Activated naive CD4-positive, alpha-beta T cell treated with anti-CD3 and anti-CD28 coated beads, Interleukin-2, amount 50 U/mL, for 24 hours (primary cell): ENCODE data around the gene SCUBE1.
A peak's percentile ranks its signal among the peaks of the same experiment; 100 is the strongest.

Experiments
- H3K27ac Mint-ChIP-seq: one replicate; pipeline ENCODE4 v1.8.0; 2021; ENCODE audit warnings: mild to moderate bottlenecking, mixed read lengths
- H3K27me3 Mint-ChIP-seq: one replicate; pipeline ENCODE4 v1.8.0; 2021; ENCODE audit warnings: mixed read lengths
- H3K36me3 Mint-ChIP-seq: one replicate; pipeline ENCODE4 v1.8.0; 2021; ENCODE audit warnings: mixed read lengths
- H3K4me1 Mint-ChIP-seq: one replicate; pipeline ENCODE4 v1.8.0; 2021; ENCODE audit warnings: mixed read lengths
- H3K4me3 Mint-ChIP-seq: one replicate; pipeline ENCODE4 v1.8.0; 2021; ENCODE audit warnings: mild to moderate bottlenecking, mixed read lengths
- H3K9me3 Mint-ChIP-seq: one replicate; pipeline ENCODE4 v1.8.0; 2021; ENCODE audit warnings: mixed read lengths

The SCUBE1 gene

GRCh38 chr22:43272301-43272700 is 70.9 kb downstream of the SCUBE1 start:
- Mint-ChIP-seq H3K27me3 (no peaks in the 10 kb centered on the region), H3K9me3 (no peaks in the 10 kb centered on the region), H3K4me3 (no peak overlapping the region), H3K36me3 (no peaks in the 10 kb centered on the region), H3K27ac (no peak overlapping the region), H3K4me1 (no peaks in the 10 kb centered on the region)

- Mint-ChIP-seq H3K4me3 (no peak overlapping the region), H3K9me3 (no peaks in the 10 kb centered on the region), H3K27ac (no peak overlapping the region), H3K36me3 (no peaks in the 10 kb centered on the region), H3K4me1 (no peaks in the 10 kb centered on the region), H3K27me3 (no peaks in the 10 kb centered on the region)
These were observed 72.2 kb downstream of the SCUBE1 start for GRCh38 chr22:43270949-43271348.

DNA sequence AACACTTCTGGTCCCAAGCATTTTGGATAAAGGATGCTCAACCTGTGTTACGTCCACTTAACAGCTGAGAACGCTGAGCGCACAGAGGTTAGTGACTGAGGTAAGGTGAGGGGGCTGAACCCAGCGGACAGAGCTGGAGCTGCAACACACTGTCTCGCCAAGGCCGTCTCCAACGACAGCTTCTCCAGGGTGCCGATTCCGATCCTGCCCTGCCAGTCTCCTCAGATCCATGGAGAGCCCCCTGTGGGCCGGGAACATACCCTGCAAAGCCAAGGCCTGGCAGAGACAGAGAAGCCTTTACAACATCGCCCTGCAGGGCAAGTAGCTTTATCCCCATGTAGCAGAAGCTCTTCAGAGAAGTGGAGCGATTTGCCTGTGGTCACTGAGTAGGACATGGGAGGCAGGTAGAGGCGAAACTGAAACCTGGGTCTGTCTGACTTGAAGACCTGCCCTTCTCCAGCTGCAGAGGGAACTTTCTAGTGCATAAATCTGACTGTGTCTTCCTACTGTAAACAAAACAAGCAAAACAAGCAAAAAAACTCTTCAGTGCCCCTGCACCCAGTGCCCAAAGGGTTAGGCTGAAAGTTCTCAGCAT is 72.8 kb downstream of the SCUBE1 start:
- Mint-ChIP-seq H3K4me1 (no peaks in the 10 kb centered on the region), H3K9me3 (no peaks in the 10 kb centered on the region), H3K4me3 (no peak overlapping the region), H3K27ac (no peak overlapping the region), H3K36me3 (no peaks in the 10 kb centered on the region), H3K27me3 (no peaks in the 10 kb centered on the region)

GRCh38 chr22:43269646-43270045 is 73.5 kb downstream of the SCUBE1 start:
- Mint-ChIP-seq H3K27me3 (no peaks in the 10 kb centered on the region), H3K4me3 (no peak overlapping the region), H3K4me1 (peaks cover 5% of the 10 kb centered on the region), H3K27ac (no peak overlapping the region), H3K36me3 (no peaks in the 10 kb centered on the region), H3K9me3 (no peaks in the 10 kb centered on the region)

- no peaks in the 10 kb centered on the region for H3K36me3 Mint-ChIP-seq
- H3K27me3 Mint-ChIP-seq: no peaks in the 10 kb centered on the region
- H3K27ac Mint-ChIP-seq: no peak overlapping the region
- H3K9me3 Mint-ChIP-seq: no peaks in the 10 kb centered on the region
- no peak overlapping the region for H3K4me3 Mint-ChIP-seq
- peaks cover 7% of the 10 kb centered on the region for H3K4me1 Mint-ChIP-seq
These were observed 73.9 kb downstream of the SCUBE1 start for GRCh38 chr22:43269246-43269645.

GRCh38 chr22:43267981-43268660 is 75.1 kb downstream of the SCUBE1 start:
- H3K27ac Mint-ChIP-seq: peak overlapping the region; percentile 65
- no peaks in the 10 kb centered on the region for H3K27me3 Mint-ChIP-seq
- H3K36me3 Mint-ChIP-seq: no peaks in the 10 kb centered on the region
- H3K9me3 Mint-ChIP-seq: no peaks in the 10 kb centered on the region
- no peak overlapping the region for H3K4me3 Mint-ChIP-seq
- peaks cover 19% of the 10 kb centered on the region for H3K4me1 Mint-ChIP-seq

DNA sequence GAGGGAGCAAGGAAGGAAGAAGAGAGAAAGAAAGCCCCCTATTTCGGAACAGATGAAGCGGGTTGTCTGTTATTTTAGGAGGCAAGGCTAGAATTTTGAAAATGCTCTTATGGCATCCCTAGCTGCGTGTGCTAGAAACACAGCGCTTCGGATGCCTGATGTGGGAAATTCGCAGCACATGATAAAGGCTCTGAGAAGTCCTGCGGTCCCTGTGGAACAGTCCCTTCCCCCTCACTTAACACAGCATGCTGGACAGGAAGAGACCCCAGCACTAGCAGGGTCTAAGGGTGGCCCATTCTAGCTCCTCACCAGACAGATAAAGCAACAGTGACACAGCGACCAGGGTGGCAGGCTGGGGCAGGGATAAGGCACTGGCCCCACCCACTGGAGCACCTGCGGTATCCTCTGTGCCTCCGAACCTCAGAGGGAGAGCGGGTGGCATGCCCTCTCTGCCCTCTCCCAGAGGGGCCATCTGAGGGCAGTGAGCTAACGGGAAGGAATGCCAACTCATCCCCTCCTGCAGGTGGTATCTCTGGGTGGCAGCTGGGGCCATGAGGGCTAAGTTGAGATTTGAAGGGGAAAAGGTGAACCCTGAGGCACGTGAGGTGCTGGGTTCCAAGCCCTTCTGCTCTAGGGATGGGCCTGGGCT is 75.7 kb downstream of the SCUBE1 start:
- peak overlapping the region; percentile 23 for H3K27ac Mint-ChIP-seq
- no peaks in the 10 kb centered on the region for H3K27me3 Mint-ChIP-seq
- H3K4me3 Mint-ChIP-seq: no peak overlapping the region
- no peaks in the 10 kb centered on the region for H3K9me3 Mint-ChIP-seq
- no peaks in the 10 kb centered on the region for H3K36me3 Mint-ChIP-seq
- peaks cover 25% of the 10 kb centered on the region for H3K4me1 Mint-ChIP-seq

- Mint-ChIP-seq H3K9me3 (no peaks in the 10 kb centered on the region), H3K27ac (no peak overlapping the region), H3K4me3 (no peak overlapping the region), H3K4me1 (peaks cover 27% of the 10 kb centered on the region), H3K27me3 (no peaks in the 10 kb centered on the region), H3K36me3 (no peaks in the 10 kb centered on the region)
These were observed 77.1 kb downstream of the SCUBE1 start for GRCh38 chr22:43266076-43266475.

DNA sequence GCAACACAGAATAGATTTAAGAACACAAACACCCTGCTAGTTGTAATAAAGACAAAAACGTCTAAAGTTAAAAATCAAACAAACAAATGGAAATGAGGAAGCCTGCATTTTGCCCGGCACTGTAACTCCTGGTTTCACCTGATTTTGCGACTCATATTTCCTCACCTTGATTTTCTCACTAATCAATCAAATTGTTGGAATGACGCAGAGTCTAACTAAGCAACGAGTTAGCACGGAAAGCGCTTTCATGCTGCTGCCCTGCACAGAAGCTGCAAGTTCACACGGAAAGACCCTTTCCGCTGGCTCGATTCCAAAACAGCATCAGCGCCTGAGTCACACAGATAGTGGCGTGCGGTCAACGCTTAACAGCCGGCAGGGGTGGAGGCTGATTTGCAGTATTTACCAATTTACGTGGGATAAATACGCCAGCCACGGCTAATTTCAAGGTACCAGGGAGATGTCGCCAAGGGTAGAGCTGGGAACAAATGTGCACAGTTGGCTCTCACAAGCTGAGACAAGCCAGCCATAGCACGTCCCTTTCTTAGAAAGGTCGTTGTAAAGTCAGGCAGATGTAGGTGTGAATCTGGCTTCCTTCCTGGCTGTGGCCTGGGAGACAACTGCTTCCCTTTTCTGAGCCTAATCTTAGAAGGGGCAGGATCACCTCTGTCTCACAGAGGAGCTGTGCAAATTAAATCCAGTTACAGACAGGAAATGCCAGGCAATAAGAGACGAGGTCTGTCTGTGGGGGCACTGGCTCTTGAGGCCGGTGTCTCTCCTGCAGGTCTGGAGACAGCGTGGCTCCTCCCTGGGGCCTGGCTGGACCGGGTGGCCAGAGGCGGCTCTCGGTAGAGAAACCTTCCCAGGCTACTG is 79.3 kb downstream of the SCUBE1 start:
- Mint-ChIP-seq H3K9me3 (no peaks in the 10 kb centered on the region), H3K27ac (peak overlapping the region; percentile 15), H3K27me3 (no peaks in the 10 kb centered on the region), H3K36me3 (no peaks in the 10 kb centered on the region), H3K4me1 (peaks cover 27% of the 10 kb centered on the region), H3K4me3 (peak overlapping the region; percentile 86)

DNA sequence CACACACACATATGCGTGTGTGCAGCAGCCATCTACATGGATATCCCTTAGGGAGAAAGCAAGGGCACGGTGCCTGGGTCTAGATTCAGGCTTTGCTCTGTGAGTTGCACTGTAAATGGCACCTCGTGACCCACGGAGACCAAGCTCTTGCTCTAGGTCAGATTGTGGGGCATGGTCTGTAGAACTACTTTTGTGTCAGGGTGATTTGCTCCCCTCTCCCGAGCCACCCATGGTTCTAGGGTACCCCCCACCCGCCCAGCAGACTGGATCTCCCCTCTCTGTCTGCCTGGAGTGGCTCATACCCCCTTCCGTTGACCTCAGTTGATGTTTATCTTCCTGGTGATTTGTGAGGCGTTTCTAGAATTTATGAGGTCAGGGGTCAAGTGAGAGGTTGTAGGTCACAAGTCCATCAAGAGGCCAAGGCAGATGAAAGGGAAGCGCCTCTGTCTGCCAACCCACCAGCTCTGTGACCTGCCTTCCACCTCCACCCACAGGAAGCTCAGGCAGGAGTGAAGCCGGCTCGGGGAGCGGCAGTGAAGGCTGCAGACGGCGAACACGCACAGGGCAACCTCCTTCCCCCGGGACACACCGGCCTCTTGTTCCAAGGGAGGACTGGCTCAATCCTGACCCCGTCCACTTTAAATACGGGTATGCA is 80.1 kb downstream of the SCUBE1 start:
- H3K27me3 Mint-ChIP-seq: no peaks in the 10 kb centered on the region
- no peaks in the 10 kb centered on the region for H3K36me3 Mint-ChIP-seq
- H3K4me3 Mint-ChIP-seq: peak overlapping the region; percentile 86
- H3K4me1 Mint-ChIP-seq: peaks cover 27% of the 10 kb centered on the region
- no peaks in the 10 kb centered on the region for H3K9me3 Mint-ChIP-seq
- peak overlapping the region; percentile 19 for H3K27ac Mint-ChIP-seq

- Mint-ChIP-seq H3K4me3 (no peak overlapping the region), H3K36me3 (no peaks in the 10 kb centered on the region), H3K4me1 (peaks cover 42% of the 10 kb centered on the region), H3K27me3 (peaks cover 5% of the 10 kb centered on the region), H3K9me3 (no peaks in the 10 kb centered on the region), H3K27ac (no peak overlapping the region)
These were observed 82.6 kb downstream of the SCUBE1 start for GRCh38 chr22:43260331-43261231.

DNA sequence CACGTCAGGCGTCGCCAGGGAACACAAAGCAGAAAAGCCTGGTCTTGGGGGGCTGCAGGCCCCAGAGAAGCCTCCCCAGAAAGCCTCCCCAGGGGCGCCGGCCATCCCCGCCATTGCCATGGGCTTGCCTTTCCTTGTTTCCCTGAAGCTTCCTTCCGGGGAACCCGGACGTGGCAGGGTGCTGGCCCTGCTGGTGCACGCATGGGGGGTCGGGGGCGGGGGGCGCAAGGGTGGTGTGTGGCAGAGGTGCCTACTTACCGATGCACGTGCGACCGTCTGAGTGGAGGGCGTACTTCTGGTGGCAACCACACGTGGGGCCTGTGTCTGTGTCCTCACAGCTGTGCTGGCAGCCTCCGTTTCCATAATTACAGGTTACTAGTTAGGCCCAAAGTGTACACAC is 85.2 kb downstream of the SCUBE1 start:
- Mint-ChIP-seq H3K4me1 (peaks cover 22% of the 10 kb centered on the region), H3K9me3 (no peaks in the 10 kb centered on the region), H3K27me3 (peaks cover 5% of the 10 kb centered on the region), H3K4me3 (no peak overlapping the region), H3K27ac (no peak overlapping the region), H3K36me3 (no peaks in the 10 kb centered on the region)

DNA sequence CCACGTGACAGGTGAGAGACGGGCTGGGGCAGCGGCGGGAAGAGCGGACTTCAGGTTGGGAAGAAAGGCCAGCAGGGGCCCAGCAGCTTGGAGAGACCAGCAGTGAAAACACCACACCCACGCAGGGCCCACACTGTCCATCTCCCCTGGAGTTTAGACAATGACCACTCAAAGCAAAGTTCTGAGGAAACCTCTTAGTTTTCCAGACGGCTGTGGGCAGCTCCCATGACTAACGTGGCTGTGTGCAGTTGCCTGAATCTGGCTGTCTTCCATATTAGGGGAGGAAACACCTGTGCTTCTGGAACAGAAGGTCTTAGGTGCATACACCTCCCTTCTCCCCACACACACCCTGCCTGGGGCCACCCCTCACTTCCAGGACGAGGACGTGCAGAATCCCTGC is 85.6 kb downstream of the SCUBE1 start:
- Mint-ChIP-seq H3K36me3 (no peaks in the 10 kb centered on the region), H3K4me3 (no peak overlapping the region), H3K9me3 (no peaks in the 10 kb centered on the region), H3K4me1 (peaks cover 18% of the 10 kb centered on the region), H3K27me3 (peaks cover 5% of the 10 kb centered on the region), H3K27ac (no peak overlapping the region)

DNA sequence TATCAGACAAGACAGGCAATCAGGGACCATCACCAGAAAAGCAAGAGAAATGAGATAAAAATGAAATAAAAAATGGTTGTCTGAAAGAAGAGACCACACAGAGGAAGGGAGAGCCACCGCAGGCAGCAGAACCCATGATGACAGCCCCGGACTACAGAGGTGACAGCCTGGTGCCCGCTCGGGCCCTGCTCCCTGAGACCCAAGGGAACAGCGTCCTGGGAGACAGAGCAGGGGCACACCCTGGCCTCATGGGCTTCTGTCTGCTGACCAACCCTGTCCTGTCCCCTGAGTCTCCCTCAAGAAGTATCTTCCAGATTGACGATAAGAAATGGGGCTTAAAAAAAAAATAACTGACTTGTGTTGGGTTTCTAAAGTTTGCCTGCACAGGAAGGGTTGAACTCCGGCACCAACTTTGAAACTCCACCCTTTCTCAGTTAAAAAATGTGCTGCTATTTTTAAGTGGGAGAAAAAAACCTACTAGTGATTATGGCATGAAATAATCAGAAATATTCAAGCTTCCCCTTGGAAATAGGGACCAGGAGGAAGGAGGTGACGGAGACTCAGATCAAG is 86.1 kb downstream of the SCUBE1 start:
- Mint-ChIP-seq H3K9me3 (no peaks in the 10 kb centered on the region), H3K4me3 (no peak overlapping the region), H3K36me3 (no peaks in the 10 kb centered on the region), H3K27ac (no peak overlapping the region), H3K4me1 (peaks cover 15% of the 10 kb centered on the region), H3K27me3 (peaks cover 5% of the 10 kb centered on the region)
